PC-9 (cell line): ENCODE results near the gene APBA2. TPM values are rescaled to one million over a fixed set of nuclear protein-coding genes. Genes with fewer than 3 reads are reported as not detected.

Experiments
- BruUV-seq: library from RNA; stranded (reverse); fragments of 400-500 nt; replicated peaks from 2 replicates; lab custom pipeline; 2021; lab: Mats Ljungman, UMichigan
- CTCF ChIA-PET: fragments of 300-600 bp; sonication (Branson Sonifier 250); formaldehyde crosslinking; loops from one replicate; lab custom pipeline; 2022; ENCODE audit warnings: antibody characterized with exemption; lab: Charles Lee
- POLR2A ChIA-PET: fragments of 300-600 bp; sonication (Branson Sonifier 250); formaldehyde crosslinking; loops from one replicate; lab custom pipeline; 2022; ENCODE audit warnings: antibody characterized with exemption; ENCODE audit not compliant: unreplicated experiment; lab: Charles Lee
- DNase-seq, 2 experiments: peaks; one replicate each; pipeline versions ENCODE4 v3.0.0 to v3.0.0-alpha.2; 2015 to 2022; ENCODE audit warnings: mixed read lengths in 1 of 2
- H2AFZ ChIP-seq: fragments of 200-600 bp; sonication (generic); 2 replicates; pipeline ENCODE4 v1.8.1; 2017; ENCODE audit warnings: antibody characterized with exemption
- H3F3A ChIP-seq: fragments of 200-600 bp; sonication (generic); 2 replicates; pipeline ENCODE4 v1.8.1; 2017; ENCODE audit warnings: antibody characterized with exemption, mild to moderate bottlenecking, low read depth; ENCODE audit not compliant: insufficient read depth
- H3K27ac ChIP-seq: fragments of 200-600 bp; sonication (generic); 2 replicates; pipeline ENCODE4 v1.6.1; 2016; ENCODE audit warnings: mixed run types
- H3K27me3 ChIP-seq: fragments of 200-600 bp; sonication (generic); 2 replicates; pipeline ENCODE4 v1.6.1; 2016; ENCODE audit warnings: low read depth, mixed run types; ENCODE audit not compliant: insufficient read depth
- H3K36me3 ChIP-seq: fragments of 200-600 bp; sonication (generic); 2 replicates; pipeline ENCODE4 v1.6.1; 2016; ENCODE audit warnings: low read depth, mixed run types
- H3K4me1 ChIP-seq: fragments of 200-600 bp; sonication (generic); replicated peaks from 2 replicates; pipeline ENCODE4 v1.6.1; 2016; ENCODE audit warnings: mixed run types; ENCODE audit not compliant: insufficient read depth
- H3K4me2 ChIP-seq: fragments of 200-600 bp; sonication (generic); 2 replicates; pipeline ENCODE4 v1.6.1; 2017; ENCODE audit warnings: mixed run types
- H3K4me3 ChIP-seq: fragments of 200-600 bp; sonication (generic); 2 replicates; pipeline ENCODE4 v1.6.1; 2016; ENCODE audit warnings: mixed run types
- H3K79me2 ChIP-seq: fragments of 200-600 bp; sonication (generic); 2 replicates; pipeline ENCODE4 v1.6.1; 2017; ENCODE audit warnings: low read depth, mixed run types
- H3K9me2 ChIP-seq: fragments of 200-600 bp; sonication (generic); 2 replicates; pipeline ENCODE4 v1.8.1; 2017; ENCODE audit warnings: mild to moderate bottlenecking; ENCODE audit not compliant: insufficient read depth
- H3K9me3 ChIP-seq: fragments of 200-600 bp; sonication (generic); 2 replicates; pipeline ENCODE4 v1.8.1; 2016; ENCODE audit warnings: low read depth; ENCODE audit not compliant: insufficient read depth
- H4K20me1 ChIP-seq: fragments of 200-600 bp; sonication (generic); 2 replicates; pipeline ENCODE4 v1.8.1; 2017; ENCODE audit not compliant: insufficient read depth
- EZH2 ChIP-seq: fragments of 200-600 bp; sonication (generic); IDR thresholded peaks from 2 replicates; pipeline ENCODE4 v1.8.0; 2017; ENCODE audit warnings: antibody characterized with exemption, low read depth
- intact Hi-C: fragments of 100-400 bp; cut with micrococcal nuclease; formaldehyde crosslinking; loops from one replicate; pipeline ENCODE4 v1.10.0; 2022; ENCODE audit not compliant: unreplicated experiment
- total RNA-seq: library from RNA; stranded (reverse); gene quantifications from 2 replicates; pipeline ENCODE4 v1.2.3, GENCODE V29; 2021
- TF ChIP-seq, protein P1 (sequence below): fragments of 200-600 bp; sonication (generic); conservative IDR thresholded peaks from 2 replicates; pipeline ENCODE4 v1.6.1; 2017; ENCODE audit warnings: mixed run types, antibody characterized with exemption, mild to moderate bottlenecking, moderate library complexity

Gene APBA2
- total RNA-seq, 1 experiment from 2014 or later, result not detected

GRCh38 chr15:29150515-29151483, 265.0 kb downstream of the APBA2 start:
- BruUV-seq, result no TSS peak
- DNase-seq, result no peak
- no peak overlapping the region for H3K27ac ChIP-seq
- H3K36me3 ChIP-seq, result no peaks in the 10 kb centered on the region
- no peaks in the 10 kb centered on the region for H3K9me3 ChIP-seq
- no peaks in the 10 kb centered on the region for H4K20me1 ChIP-seq
- CTCF ChIA-PET, result no interaction called here
- POLR2A ChIA-PET, result no interaction called here
- TF ChIP-seq EZH2, result no peak
- TF ChIP-seq, protein P1, sequence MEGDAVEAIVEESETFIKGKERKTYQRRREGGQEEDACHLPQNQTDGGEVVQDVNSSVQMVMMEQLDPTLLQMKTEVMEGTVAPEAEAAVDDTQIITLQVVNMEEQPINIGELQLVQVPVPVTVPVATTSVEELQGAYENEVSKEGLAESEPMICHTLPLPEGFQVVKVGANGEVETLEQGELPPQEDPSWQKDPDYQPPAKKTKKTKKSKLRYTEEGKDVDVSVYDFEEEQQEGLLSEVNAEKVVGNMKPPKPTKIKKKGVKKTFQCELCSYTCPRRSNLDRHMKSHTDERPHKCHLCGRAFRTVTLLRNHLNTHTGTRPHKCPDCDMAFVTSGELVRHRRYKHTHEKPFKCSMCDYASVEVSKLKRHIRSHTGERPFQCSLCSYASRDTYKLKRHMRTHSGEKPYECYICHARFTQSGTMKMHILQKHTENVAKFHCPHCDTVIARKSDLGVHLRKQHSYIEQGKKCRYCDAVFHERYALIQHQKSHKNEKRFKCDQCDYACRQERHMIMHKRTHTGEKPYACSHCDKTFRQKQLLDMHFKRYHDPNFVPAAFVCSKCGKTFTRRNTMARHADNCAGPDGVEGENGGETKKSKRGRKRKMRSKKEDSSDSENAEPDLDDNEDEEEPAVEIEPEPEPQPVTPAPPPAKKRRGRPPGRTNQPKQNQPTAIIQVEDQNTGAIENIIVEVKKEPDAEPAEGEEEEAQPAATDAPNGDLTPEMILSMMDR, result no peak
- no peak overlapping the region for H2AFZ ChIP-seq
- peaks cover 20% of the 10 kb centered on the region for H3K27me3 ChIP-seq
- H3K9me2 ChIP-seq, result no peaks in the 10 kb centered on the region
- H3K4me2 ChIP-seq, result no peak overlapping the region
- H3K79me2 ChIP-seq, result no peaks in the 10 kb centered on the region
- intact Hi-C loops, result no loop called here
- no peaks in the 10 kb centered on the region for H3K4me1 ChIP-seq
- no peaks in the 10 kb centered on the region for H3F3A ChIP-seq
- no peak overlapping the region for H3K4me3 ChIP-seq

DNA sequence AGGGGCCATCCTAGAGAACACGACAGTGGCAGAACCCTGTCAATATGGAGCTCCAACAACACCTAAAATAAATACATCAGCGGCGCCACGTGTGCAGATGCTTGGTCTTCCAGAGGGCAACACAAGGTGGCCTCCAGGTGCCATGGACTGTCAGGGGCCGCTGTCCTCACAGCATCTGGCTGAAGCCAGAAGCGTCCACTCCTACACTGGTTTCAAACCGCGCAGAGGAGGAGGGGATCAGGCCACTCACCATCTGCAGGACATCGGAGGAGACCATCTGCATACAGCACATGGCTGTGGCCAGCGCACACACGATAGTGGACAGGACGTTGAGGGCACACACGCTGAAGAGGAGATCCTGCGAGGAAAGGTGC, 265.7 kb downstream of the APBA2 start:
- no peak for TF ChIP-seq EZH2
- TF ChIP-seq, protein P1, result no peak
- H3K27me3 ChIP-seq, result peaks cover 26% of the 10 kb centered on the region
- no peaks in the 10 kb centered on the region for H3K4me1 ChIP-seq
- no peaks in the 10 kb centered on the region for H3K79me2 ChIP-seq
- no peak overlapping the region for H2AFZ ChIP-seq
- no peaks in the 10 kb centered on the region for H3F3A ChIP-seq
- no peaks in the 10 kb centered on the region for H3K9me2 ChIP-seq
- H3K27ac ChIP-seq, result no peak overlapping the region
- no peaks in the 10 kb centered on the region for H3K9me3 ChIP-seq
- no TSS peak for BruUV-seq
- H4K20me1 ChIP-seq, result no peaks in the 10 kb centered on the region
- ChIA-PET CTCF (no interaction called here), POLR2A (no interaction called here)
- no peak overlapping the region for H3K4me3 ChIP-seq
- H3K4me2 ChIP-seq, result no peak overlapping the region
- H3K36me3 ChIP-seq, result no peaks in the 10 kb centered on the region
- intact Hi-C loops, result no loop called here
- no peak for DNase-seq

DNA sequence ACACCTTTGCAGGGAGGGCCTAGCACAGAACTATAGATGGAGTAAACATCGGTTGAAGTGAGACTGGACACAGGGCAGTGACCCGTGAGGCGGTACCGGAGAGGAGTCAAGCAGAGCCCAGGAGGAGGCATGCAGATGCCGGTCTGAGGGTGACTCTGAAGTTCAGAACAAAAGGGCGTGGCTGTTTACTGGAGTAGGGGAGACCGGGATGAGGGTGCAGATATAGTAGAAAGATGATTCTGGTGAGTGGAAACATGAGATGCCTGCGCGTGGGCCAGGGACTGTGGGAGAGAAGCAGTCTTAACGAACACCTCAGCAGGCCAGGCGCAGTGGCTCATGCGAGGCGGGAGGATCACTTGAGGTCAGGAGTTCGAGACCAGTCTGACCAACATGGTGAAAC, 270.7 kb downstream of the APBA2 start:
- Histone ChIP-seq H3K27ac (no peak overlapping the region), H3K79me2 (no peaks in the 10 kb centered on the region), H3F3A (no peaks in the 10 kb centered on the region), H3K4me3 (no peak overlapping the region), H3K4me2 (no peak overlapping the region), H3K4me1 (no peaks in the 10 kb centered on the region), H3K9me3 (no peaks in the 10 kb centered on the region), H3K36me3 (no peaks in the 10 kb centered on the region), H2AFZ (no peak overlapping the region), H4K20me1 (no peaks in the 10 kb centered on the region), H3K27me3 (peaks cover 40% of the 10 kb centered on the region), H3K9me2 (no peaks in the 10 kb centered on the region)
- TF ChIP-seq, protein P1, result no peak
- no peak for TF ChIP-seq EZH2
- CTCF ChIA-PET, result no interaction called here
- intact Hi-C loops, result no loop called here
- no TSS peak for BruUV-seq
- POLR2A ChIA-PET, result no interaction called here
- DNase-seq, result no peak
